Sigmoid colon (tissue), 7 donors: ENCODE data around the gene SLC30A10. TPM values are rescaled to one million over a fixed set of nuclear protein-coding genes. Genes with fewer than 3 reads are reported as not detected.
"Not testable (repeated sequence)": the region's sequence is repeated elsewhere in the genome, so short reads cannot be mapped to it uniquely, and the experiment has no call there.

ENCODE experiments used
- DNase-seq: peaks from one replicate; pipeline ENCODE4 v3.0.0-alpha.2; 2019
- H3K27ac ChIP-seq, 4 donors: fragments of 200-600 bp; sonication (generic); one replicate each; pipeline ENCODE4 v1.5.1; 2016 to 2019; ENCODE audit warnings: mild to moderate bottlenecking in 1 of 4
- H3K27me3 ChIP-seq, 3 donors: fragments of 200-600 bp; sonication (generic); one replicate each; pipeline ENCODE4 v1.5.1; 2019; ENCODE audit warnings: mild to moderate bottlenecking in 1 of 3
- H3K36me3 ChIP-seq, 4 donors: fragments of 200-600 bp; sonication (generic); one replicate each; pipeline ENCODE4 v1.5.1; 2016 to 2019
- H3K4me1 ChIP-seq, 4 donors: fragments of 200-600 bp; sonication (generic); one replicate each; pipeline ENCODE4 v1.5.1; 2017 to 2019
- H3K4me3 ChIP-seq, 4 donors: fragments of 200-600 bp; sonication (generic); one replicate each; pipeline ENCODE4 v1.5.1; 2017 to 2019; ENCODE audit warnings: mild to moderate bottlenecking in 2 of 4, moderate library complexity in 1 of 4
- H3K9me3 ChIP-seq, 4 donors: fragments of 200-600 bp in 3 of 4; sonication (generic) in 3 of 4; one replicate each; pipeline versions ENCODE4 v1.5.1 to v1.6.1; 2013 to 2019
- CTCF ChIP-seq, 4 experiments: fragments of 450-650 bp in 3 of 4; fragments of 200-600 bp in 1 of 4; IDR thresholded peaks; one replicate each; pipeline ENCODE4 v1.5.1; 2016 to 2019; ENCODE audit warnings: antibody characterized with exemption in 4 of 4, mild to moderate bottlenecking in 3 of 4, moderate library complexity in 2 of 4
- EP300 ChIP-seq, 4 donors: sonication (generic); formaldehyde crosslinking; IDR thresholded peaks; one replicate each; pipeline ENCODE4 v1.6.1; 2017; ENCODE audit warnings: antibody characterized with exemption in 4 of 4
- POLR2A ChIP-seq, 2 donors: fragments of 450-650 bp; IDR thresholded peaks; one replicate each; pipeline ENCODE4 v1.6.1; 2016; ENCODE audit warnings: antibody characterized with exemption in 2 of 2, mild to moderate bottlenecking in 2 of 2, moderate library complexity in 2 of 2
- POLR2AphosphoS5 ChIP-seq, 4 donors: sonication (generic); formaldehyde crosslinking; IDR thresholded peaks; one replicate each; pipeline ENCODE4 v1.6.1; 2017; ENCODE audit warnings: antibody characterized with exemption in 4 of 4
- WGBS, 2 donors: extraction: QIAGEN DNeasy Blood & Tissue Kit; methylation state at CpG; one replicate each; pipeline ENCODE4 v1.1.7; 2013; 5-methylcytosine and 5-hydroxymethylcytosine counted together
- intact Hi-C: fragments of 100-400 bp; cut with DNase I; formaldehyde crosslinking; loops from one replicate; pipeline ENCODE4 v1.15.1; 2023
- polyA plus RNA-seq, 3 donors: library from polyadenylated mRNA; stranded (reverse); fragments of 200-250 nt; gene quantifications; one replicate each; pipeline ENCODE4 v1.2.3, GENCODE V29; 2013
- total RNA-seq, 4 donors: library from RNA; depleted of rRNA; stranded (reverse); fragments of >200 nt; gene quantifications; one replicate each; pipeline ENCODE4 v1.1.0, GENCODE V29; 2016
- donor health status: healthy with polysubstance abuse.
- donor health status: Bipolar disorder and iron deficiency.
- donor health status: healthy.

The SLC30A10 gene
- total and polyA plus RNA-seq, 7 donors, result 0.68 to 7.9 (median 3.5) TPM; not detected in 3

- 4 to 41% methylated on average over 1 of the region's 1 CpG for WGBS, 2 donors
- no peaks in the 10 kb centered on the region for H3K9me3 ChIP-seq
- no peaks in the 10 kb centered on the region for H3K36me3 ChIP-seq
- DNase-seq, result no peak
- no peak overlapping the region for H3K27ac ChIP-seq
- H3K27me3 ChIP-seq, result no peaks in the 10 kb centered on the region
- H3K4me1 ChIP-seq, result no peaks in the 10 kb centered on the region
- intact Hi-C loops, result no loop called here
- no peak for TF ChIP-seq POLR2A (IDR thresholded peaks at IDR 0.05)
- H3K4me3 ChIP-seq, result no peak overlapping the region
Measured at GRCh38 chr1:219900201-219900600, 28.2 kb downstream of the SLC30A10 start.

GRCh38 chr1:219898375-219898774 lies 30.0 kb downstream of the SLC30A10 start:
- Histone ChIP-seq H3K4me3 (no peak overlapping the region), H3K9me3 (no peaks in the 10 kb centered on the region), H3K27me3 (no peaks in the 10 kb centered on the region), H3K27ac (no peak overlapping the region), H3K36me3 (no peaks in the 10 kb centered on the region), H3K4me1 (no peaks in the 10 kb centered on the region)
- TF ChIP-seq POLR2A (IDR thresholded peaks at IDR 0.05) (no peak), POLR2AphosphoS5 (IDR thresholded peaks at IDR 0.05) (no peak), EP300 (IDR thresholded peaks at IDR 0.05) (no peak), CTCF (IDR thresholded peaks at IDR 0.05) (no peak)
- no peak for DNase-seq
- intact Hi-C loops, result no loop called here
- 32 to 75% methylated on average over 5 of the region's 5 CpGs for WGBS, 2 donors

- no peak for DNase-seq
- 13 to 62% methylated on average over 5 of the region's 5 CpGs for WGBS, 2 donors
- Histone ChIP-seq H3K36me3 (no peaks in the 10 kb centered on the region), H3K4me3 (no peak overlapping the region), H3K27me3 (no peaks in the 10 kb centered on the region), H3K9me3 (no peaks in the 10 kb centered on the region), H3K27ac (no peak overlapping the region), H3K4me1 (no peaks in the 10 kb centered on the region)
- TF ChIP-seq POLR2A (IDR thresholded peaks at IDR 0.05) (no peak), EP300 (IDR thresholded peaks at IDR 0.05) (no peak), CTCF (IDR thresholded peaks at IDR 0.05) (no peak), POLR2AphosphoS5 (IDR thresholded peaks at IDR 0.05) (no peak)
- intact Hi-C loops, result no loop called here
Measured at GRCh38 chr1:219897914-219898313, 30.4 kb downstream of the SLC30A10 start.

- H3K27me3 ChIP-seq, intact Hi-C loops, H3K36me3 ChIP-seq, DNase-seq, H3K4me3 ChIP-seq, H3K4me1 ChIP-seq, H3K27ac ChIP-seq, H3K9me3 ChIP-seq: not testable (repeated sequence)
- WGBS, 2 donors, result 91 to 93% methylated on average over 1 of the region's 1 CpG
Measured at GRCh38 chr1:219892271-219892670, 36.1 kb downstream of the SLC30A10 start.

- H3K4me3 ChIP-seq, DNase-seq, H3K4me1 ChIP-seq, intact Hi-C loops, H3K27me3 ChIP-seq, H3K27ac ChIP-seq, H3K36me3 ChIP-seq, H3K9me3 ChIP-seq: not testable (repeated sequence)
- WGBS, 2 donors, result 88 to 93% methylated on average over 4 of the region's 4 CpGs
Measured at GRCh38 chr1:219891846-219892245, 36.5 kb downstream of the SLC30A10 start.

- H3K27ac ChIP-seq, H3K27me3 ChIP-seq, H3K4me3 ChIP-seq, DNase-seq, H3K36me3 ChIP-seq, intact Hi-C loops, H3K4me1 ChIP-seq, H3K9me3 ChIP-seq: not testable (repeated sequence)
- WGBS, 2 donors, result 85 to 88% methylated on average over 4 of the region's 4 CpGs
Measured at GRCh38 chr1:219888667-219889066, 39.7 kb downstream of the SLC30A10 start.

- intact Hi-C loops, result no loop called here
- Histone ChIP-seq H3K4me3 (no peak overlapping the region), H3K9me3 (no peaks in the 10 kb centered on the region), H3K4me1 (no peaks in the 10 kb centered on the region), H3K27ac (no peak overlapping the region), H3K36me3 (no peaks in the 10 kb centered on the region), H3K27me3 (no peaks in the 10 kb centered on the region)
- WGBS, 2 donors, result 53 to 73% methylated on average over 2 of the region's 2 CpGs
- DNase-seq, result no peak
- TF ChIP-seq CTCF (IDR thresholded peaks at IDR 0.05) (no peak), POLR2A (IDR thresholded peaks at IDR 0.05) (no peak), POLR2AphosphoS5 (IDR thresholded peaks at IDR 0.05) (no peak), EP300 (IDR thresholded peaks at IDR 0.05) (no peak)
Measured at GRCh38 chr1:219885680-219886079, 42.7 kb downstream of the SLC30A10 start.
